Measurements from ENCODE around the gene FN1. TPM values are rescaled to one million over a fixed set of nuclear protein-coding genes. Genes with fewer than 3 reads are reported as not detected.
A peak's percentile ranks its signal among the peaks of the same experiment; 100 is the strongest.

Gene FN1
- 0.15 TPM in 1 of 2 replicates, not detected in the other for total RNA-seq

GRCh38 chr2:215435870-215436704, at the start of gene FN1:
TSS of gene FN1 (minus strand) at chr2:215436068. CDS start at chr2:215435802, 266 bp downstream.
- peak; percentile 32 for DNase-seq
- ChIA-PET CTCF (no interaction called here), POLR2A (no interaction called here)
- Mint-ChIP-seq H3K27me3 (peaks cover 54% of the 10 kb centered on the region), H3K9me3 (no peaks in the 10 kb centered on the region), H3K27ac (no peak within 1 kb of the TSS), H3K4me1 (peaks cover 17% of the 10 kb centered on the region), H3K36me3 (ENCODE audit: low read depth) (no peaks in the 10 kb centered on the region), H3K4me3 (peak within 1 kb of the TSS; percentile 81)
- no peak for TF ChIP-seq CTCF (IDR thresholded peaks at IDR 0.05)
- intact Hi-C loops (cut with micrococcal nuclease): loop anchor here (5.0 kb wide), 1 partner anchor 124 kb away; the partner anchor contains the start of gene ATIC
- ATAC-seq (ENCODE audit: low read depth): peak; percentile 84

GRCh38 chr2:215485032-215485431, 49.2 kb upstream of the FN1 start:
- Mint-ChIP-seq H3K27ac (no peak overlapping the region), H3K27me3 (no peaks in the 10 kb centered on the region), H3K36me3 (ENCODE audit: low read depth) (no peaks in the 10 kb centered on the region), H3K9me3 (no peaks in the 10 kb centered on the region), H3K4me3 (no peak overlapping the region), H3K4me1 (no peaks in the 10 kb centered on the region)
- no peak for ATAC-seq (ENCODE audit: low read depth)
- ChIA-PET CTCF (no interaction called here), POLR2A (no interaction called here)
- DNase-seq: no peak
- intact Hi-C loops (cut with micrococcal nuclease): no loop called here
- no peak for TF ChIP-seq CTCF (IDR thresholded peaks at IDR 0.05)

- intact Hi-C loops (cut with micrococcal nuclease): no loop called here
- Mint-ChIP-seq H3K9me3 (no peaks in the 10 kb centered on the region), H3K36me3 (ENCODE audit: low read depth) (no peaks in the 10 kb centered on the region), H3K4me1 (no peaks in the 10 kb centered on the region), H3K4me3 (no peak overlapping the region), H3K27me3 (no peaks in the 10 kb centered on the region), H3K27ac (no peak overlapping the region)
- DNase-seq (no peak), ATAC-seq (ENCODE audit: low read depth) (no peak)
- TF ChIP-seq CTCF (IDR thresholded peaks at IDR 0.05): no peak
- POLR2A ChIA-PET: no interaction called here
- CTCF ChIA-PET: no interaction called here
Observed at GRCh38 chr2:215484570-215484969, 48.7 kb upstream of the FN1 start.

GRCh38 chr2:215483431-215483830, 47.6 kb upstream of the FN1 start:
- intact Hi-C loops (cut with micrococcal nuclease): no loop called here
- CTCF ChIA-PET: no interaction called here
- ATAC-seq (ENCODE audit: low read depth) (no peak), DNase-seq (no peak)
- H3K27ac Mint-ChIP-seq: no peak overlapping the region
- no peaks in the 10 kb centered on the region for H3K36me3 Mint-ChIP-seq (ENCODE audit: low read depth)
- H3K9me3 Mint-ChIP-seq: no peaks in the 10 kb centered on the region
- H3K4me3 Mint-ChIP-seq: no peak overlapping the region
- no peaks in the 10 kb centered on the region for H3K27me3 Mint-ChIP-seq
- POLR2A ChIA-PET: no interaction called here
- TF ChIP-seq CTCF (IDR thresholded peaks at IDR 0.05): no peak
- H3K4me1 Mint-ChIP-seq: no peaks in the 10 kb centered on the region

- ChIA-PET POLR2A (no interaction called here), CTCF (no interaction called here)
- Mint-ChIP-seq H3K27me3 (peaks cover 3% of the 10 kb centered on the region), H3K4me1 (no peaks in the 10 kb centered on the region), H3K9me3 (no peaks in the 10 kb centered on the region), H3K27ac (no peak overlapping the region), H3K36me3 (ENCODE audit: low read depth) (no peaks in the 10 kb centered on the region), H3K4me3 (no peak overlapping the region)
- no peak for DNase-seq
- intact Hi-C loops (cut with micrococcal nuclease): no loop called here
- no peak for TF ChIP-seq CTCF (IDR thresholded peaks at IDR 0.05)
- no peak for ATAC-seq (ENCODE audit: low read depth)
Observed at GRCh38 chr2:215479536-215480240, 43.8 kb upstream of the FN1 start.
